Tongue (tissue), 2 donors: ENCODE measurements around the gene FBN1. TPM values are rescaled to one million over a fixed set of nuclear protein-coding genes. Genes with fewer than 3 reads are reported as not detected.

Source experiments
- DNase-seq: peaks from one replicate; pipeline ENCODE4 v3.0.0-alpha.2; 2015
- total RNA-seq: library from RNA; depleted of rRNA; stranded (reverse); fragments of >200 nt; gene quantifications from one replicate; pipeline ENCODE4 v1.2.3, GENCODE V29; 2014

FBN1 gene
- total RNA-seq, 1 donor from 2014 or later = 411 TPM

GRCh38 chr15:48550822-48551525 is 94.5 kb downstream of the FBN1 start:
- no peak for DNase-seq

- no peak for DNase-seq
These were observed 97.1 kb downstream of the FBN1 start for GRCh38 chr15:48548455-48548854.

- DNase-seq = no peak
These were observed 98.2 kb downstream of the FBN1 start for GRCh38 chr15:48547286-48547685.

GRCh38 chr15:48546296-48546695 is 99.2 kb downstream of the FBN1 start:
- no peak for DNase-seq

- DNase-seq = no peak
These were observed 100.7 kb downstream of the FBN1 start for GRCh38 chr15:48544778-48545177.

- DNase-seq = peak; percentile 63
These were observed 103.9 kb downstream of the FBN1 start for GRCh38 chr15:48541341-48542278.

- DNase-seq = peak; percentile 42
These were observed 104.8 kb downstream of the FBN1 start for GRCh38 chr15:48540756-48541155.

- DNase-seq = no peak
These were observed 106.6 kb downstream of the FBN1 start for GRCh38 chr15:48538941-48539340.

- DNase-seq = peak; percentile 63
These were observed 108.0 kb downstream of the FBN1 start for GRCh38 chr15:48537271-48538113.

GRCh38 chr15:48536681-48537091 is 108.8 kb downstream of the FBN1 start:
- DNase-seq = peak; percentile 89

GRCh38 chr15:48533982-48534381 is 111.5 kb downstream of the FBN1 start:
- DNase-seq = no peak

- DNase-seq = no peak
These were observed 112.6 kb downstream of the FBN1 start for GRCh38 chr15:48532946-48533345.

GRCh38 chr15:48530528-48530927 is 115.0 kb downstream of the FBN1 start:
- no peak for DNase-seq

GRCh38 chr15:48528921-48529320 is 116.6 kb downstream of the FBN1 start:
- no peak for DNase-seq

GRCh38 chr15:48527517-48527916 is 118.0 kb downstream of the FBN1 start:
- no peak for DNase-seq

GRCh38 chr15:48522911-48523310 is 122.6 kb downstream of the FBN1 start:
- DNase-seq = no peak

GRCh38 chr15:48522123-48522522 is 123.4 kb downstream of the FBN1 start:
- no peak for DNase-seq

GRCh38 chr15:48520376-48521155 is 124.9 kb downstream of the FBN1 start:
- peak; percentile 86 for DNase-seq

- DNase-seq = no peak
These were observed 129.4 kb downstream of the FBN1 start for GRCh38 chr15:48516121-48516520.

GRCh38 chr15:48515500-48515899 is 130.0 kb downstream of the FBN1 start:
- DNase-seq = peak; percentile 71

GRCh38 chr15:48514103-48514816 is 131.2 kb downstream of the FBN1 start:
- no peak for DNase-seq
